NCI-H345 treated with DMSO at 0.1 percent for 48 hours (cell line): ENCODE results near the gene IPO11.
"Not testable (repeated sequence)": the region's sequence is repeated elsewhere in the genome, so short reads cannot be mapped to it uniquely, and the experiment has no call there.

Source experiments
- DNase-seq: peaks from one replicate; lab custom pipeline; 2025; ENCODE audit not compliant: unreplicated experiment; lab: John Stamatoyannopoulos, UW

Gene IPO11

DNA sequence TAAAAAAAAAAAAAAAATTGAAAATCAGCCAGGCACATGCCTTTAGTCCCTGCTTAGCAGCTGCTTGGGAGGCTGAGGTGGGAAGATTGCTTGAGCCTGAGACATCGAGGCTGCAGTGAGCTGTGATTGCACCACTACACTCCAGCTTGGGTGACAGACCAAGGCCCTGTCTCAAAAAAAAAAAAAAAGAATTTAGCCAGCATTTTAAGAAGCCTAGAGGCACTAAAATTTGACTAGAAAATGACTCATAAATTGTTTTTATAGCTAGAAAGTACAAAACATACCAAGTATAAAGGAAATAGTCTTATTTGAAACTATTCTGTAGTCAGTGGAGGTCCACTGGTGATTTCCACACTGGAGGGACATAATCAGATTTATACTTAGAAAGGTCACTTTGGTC, 183.5 kb downstream of the IPO11 start:
- DNase-seq, result no peak

DNA sequence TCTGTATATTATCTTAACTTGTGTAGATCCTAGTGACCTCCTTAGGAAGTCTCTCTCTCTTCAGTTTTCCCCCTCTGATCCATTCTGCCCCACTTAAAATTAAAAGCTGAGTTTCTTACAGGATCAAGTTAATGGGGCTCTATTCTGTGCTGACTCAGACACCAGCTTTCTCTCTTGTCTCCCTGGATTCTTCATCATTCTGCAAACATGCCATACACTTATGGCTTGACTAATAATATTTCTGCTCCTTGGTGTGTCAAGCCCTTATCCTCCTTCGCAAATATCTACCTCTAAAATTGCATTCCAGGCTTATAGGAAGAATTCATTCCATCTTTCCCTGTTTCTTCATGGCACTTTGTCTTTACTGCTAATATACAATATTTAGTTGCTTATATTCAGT, 184.1 kb downstream of the IPO11 start:
- DNase-seq, result no peak

DNA sequence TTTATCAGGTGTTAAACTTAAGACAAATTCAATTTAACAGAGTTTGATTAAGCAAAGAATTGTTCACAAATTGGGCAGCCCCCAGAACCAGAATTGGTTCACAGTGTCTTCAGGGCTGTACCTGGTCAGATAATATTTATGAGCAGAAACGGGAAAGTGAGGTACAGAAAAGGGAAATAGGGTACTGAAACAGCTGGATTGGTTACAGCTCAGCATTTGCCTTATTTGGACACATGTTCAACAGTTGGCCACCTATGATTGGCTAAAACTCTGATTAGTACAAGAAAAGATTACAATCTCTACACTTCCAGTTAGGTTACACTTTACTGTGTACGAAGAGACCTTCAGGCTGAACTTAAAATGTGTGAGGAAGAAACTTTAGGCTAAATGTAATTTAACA, 184.8 kb downstream of the IPO11 start:
- DNase-seq, result no peak

DNA sequence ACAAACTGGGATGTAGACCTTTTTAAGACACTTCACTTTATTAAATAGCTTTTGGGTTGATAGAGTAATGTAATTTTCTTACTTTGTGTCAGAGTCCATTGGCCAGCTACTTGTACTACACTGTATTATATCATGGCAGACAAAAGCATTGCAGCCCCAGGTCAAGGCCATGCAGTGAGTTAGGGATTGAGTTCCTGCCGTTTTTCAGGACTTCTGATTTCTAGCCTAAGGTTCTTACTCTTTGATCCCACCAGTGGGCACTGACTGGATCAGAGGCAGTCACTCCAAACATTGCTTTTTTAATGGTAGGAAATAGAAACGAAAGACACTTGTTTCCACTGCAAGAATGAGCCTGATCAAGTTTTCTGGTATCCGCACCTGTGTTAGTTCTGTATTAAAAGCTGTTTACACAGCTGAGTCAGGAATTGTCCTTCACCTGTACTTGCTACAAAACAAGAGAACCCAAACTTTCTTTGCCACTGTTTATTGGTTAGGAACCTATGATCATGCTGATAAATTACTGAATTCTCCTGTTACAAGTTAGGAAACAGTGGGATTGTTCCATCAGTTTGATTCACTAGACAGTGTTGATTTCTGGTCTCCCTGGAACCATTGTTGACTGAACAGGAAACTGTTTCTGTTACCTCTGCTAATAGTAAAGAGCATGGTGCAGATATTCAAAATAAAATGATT, 188.1 kb downstream of the IPO11 start:
- DNase-seq, result no peak

DNA sequence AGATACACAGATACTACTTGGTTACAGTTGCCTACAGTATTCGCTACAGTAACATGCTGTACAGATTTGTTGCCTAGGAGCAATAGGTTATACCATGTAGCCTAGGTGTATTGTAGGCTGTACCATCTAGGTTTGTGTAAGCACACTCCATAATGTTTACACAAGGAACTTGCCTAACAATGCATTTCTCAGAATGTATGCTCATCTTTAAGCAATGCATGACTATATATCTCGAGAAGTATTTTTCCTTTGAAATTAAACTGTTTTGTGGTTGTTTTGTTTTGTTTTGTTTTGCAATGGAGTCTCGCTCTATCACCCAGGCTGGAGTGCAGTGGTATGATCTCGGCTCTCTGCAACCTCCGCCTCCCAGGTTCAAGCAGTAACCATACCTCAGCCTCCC, 191.4 kb downstream of the IPO11 start:
- no peak for DNase-seq

DNA sequence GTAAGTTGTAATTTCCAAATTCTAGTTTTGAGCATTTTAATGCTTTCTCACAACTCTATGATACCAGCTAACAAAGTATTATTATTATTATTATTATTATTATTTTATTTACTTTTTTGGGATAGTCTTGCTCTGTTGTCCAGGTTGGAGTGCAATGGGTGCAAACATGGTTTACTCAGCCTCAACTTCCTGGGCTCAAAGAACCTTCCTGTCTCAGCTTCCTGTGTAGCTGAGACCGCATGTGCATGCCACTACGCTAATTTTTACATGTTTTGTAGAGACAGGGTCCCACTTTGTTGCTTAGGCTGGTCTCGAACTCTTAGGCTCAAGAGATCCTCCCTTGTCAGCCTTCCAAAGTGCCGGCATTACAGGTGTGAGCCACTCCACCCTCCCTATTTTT, 193.1 kb downstream of the IPO11 start:
- no peak for DNase-seq

DNA sequence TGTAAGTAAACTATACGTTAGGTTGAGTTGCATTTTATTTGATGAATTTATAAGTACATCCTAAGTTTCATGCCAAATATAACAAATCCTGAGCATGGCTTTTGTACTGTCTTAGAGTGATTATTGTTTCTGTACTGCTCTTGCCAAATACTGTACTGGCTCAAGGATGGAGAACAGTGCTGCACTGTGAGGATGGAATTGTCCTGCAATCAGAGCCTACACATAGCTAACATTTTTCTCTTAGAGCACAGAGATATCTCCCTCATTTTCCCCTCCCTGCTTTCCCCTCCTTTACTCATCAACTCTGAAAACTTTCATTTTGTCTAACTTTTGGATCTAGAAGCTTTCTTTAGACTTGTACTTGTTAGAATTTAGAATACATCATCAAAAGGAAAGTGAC, 194.3 kb downstream of the IPO11 start:
- no peak for DNase-seq

DNA sequence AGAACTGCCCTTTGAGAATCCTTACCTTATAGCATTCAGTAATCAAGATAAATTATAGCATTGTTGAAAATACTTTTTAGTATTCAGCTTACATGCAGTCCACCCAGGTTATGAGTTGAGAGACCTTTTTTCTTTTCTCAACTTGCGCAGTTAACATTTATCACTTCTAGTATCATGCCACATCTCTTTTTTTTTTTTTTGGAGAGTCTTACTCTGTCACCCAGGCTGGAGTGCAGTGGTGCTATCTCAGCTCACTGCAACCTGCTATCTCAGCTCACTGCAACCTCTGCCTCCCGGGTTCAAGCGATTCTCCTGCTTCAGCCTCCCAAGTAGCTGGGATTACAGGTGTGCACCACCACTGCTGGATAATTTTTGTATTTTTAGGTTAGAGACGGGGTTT, 195.1 kb downstream of the IPO11 start:
- DNase-seq, result no peak

DNA sequence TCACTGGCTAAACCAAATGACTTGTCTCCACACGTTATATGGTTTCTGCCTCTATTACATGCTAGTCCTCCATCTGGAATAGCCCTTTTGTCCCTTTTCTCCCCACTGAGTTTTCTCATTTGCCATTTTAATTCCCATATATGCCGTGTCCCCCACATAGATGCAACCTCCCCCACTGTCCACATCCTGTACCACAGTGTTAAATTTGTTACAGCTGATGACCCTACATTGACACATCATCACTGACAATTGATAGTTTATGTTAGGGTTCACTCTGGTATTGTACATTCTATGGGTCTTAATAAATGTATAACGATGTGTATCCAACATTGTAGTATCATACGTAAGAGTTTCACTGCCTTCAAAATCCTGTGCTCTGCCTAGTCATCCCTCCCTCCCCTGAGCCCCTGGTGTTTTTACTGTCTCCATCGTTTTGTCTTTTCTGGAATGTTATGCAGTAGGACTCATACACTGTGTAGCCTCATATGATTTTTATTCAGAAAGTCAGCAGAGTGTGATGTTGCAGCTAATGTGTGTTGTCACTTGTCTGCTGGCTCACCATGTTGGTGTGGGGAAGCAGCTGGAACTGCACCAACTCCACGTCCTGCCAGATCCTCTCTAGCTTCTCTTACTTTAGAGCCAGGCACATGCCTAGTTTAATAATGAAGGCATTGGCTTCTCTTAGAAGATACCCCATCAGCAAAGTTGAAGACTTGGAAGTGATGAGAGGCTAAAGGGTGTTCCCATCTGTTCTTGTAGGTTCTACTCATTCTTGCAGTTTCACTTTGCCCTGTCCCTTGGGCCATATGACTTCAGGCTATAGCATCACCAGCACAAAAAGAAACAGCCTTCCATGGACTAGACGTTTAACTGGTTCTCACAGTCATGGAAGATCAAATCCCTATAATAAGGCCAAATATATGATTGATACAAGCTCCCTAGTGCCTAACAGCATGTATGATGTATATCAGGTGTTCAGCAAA, 196.3 kb downstream of the IPO11 start:
- DNase-seq, result no peak

DNA sequence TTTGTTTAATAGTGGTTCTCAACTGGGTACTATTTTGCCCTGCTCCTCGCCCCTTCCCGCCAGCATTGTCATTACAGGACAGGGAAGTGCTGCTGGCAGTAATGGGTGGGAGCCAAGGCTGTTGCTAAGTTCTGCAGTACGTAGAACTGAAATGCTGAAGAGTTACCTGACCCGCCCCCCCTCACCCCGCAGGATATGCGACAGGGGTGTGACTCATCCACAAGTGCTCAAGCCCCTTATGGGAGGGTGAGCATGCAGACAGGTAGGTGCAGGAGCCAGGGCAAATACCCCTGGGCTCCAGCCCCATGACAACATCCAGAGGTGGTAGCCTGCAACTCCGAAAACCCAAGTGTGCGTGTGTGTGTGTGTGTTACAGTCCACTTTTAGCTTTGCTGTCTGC, 201.8 kb downstream of the IPO11 start:
- no peak for DNase-seq

DNA sequence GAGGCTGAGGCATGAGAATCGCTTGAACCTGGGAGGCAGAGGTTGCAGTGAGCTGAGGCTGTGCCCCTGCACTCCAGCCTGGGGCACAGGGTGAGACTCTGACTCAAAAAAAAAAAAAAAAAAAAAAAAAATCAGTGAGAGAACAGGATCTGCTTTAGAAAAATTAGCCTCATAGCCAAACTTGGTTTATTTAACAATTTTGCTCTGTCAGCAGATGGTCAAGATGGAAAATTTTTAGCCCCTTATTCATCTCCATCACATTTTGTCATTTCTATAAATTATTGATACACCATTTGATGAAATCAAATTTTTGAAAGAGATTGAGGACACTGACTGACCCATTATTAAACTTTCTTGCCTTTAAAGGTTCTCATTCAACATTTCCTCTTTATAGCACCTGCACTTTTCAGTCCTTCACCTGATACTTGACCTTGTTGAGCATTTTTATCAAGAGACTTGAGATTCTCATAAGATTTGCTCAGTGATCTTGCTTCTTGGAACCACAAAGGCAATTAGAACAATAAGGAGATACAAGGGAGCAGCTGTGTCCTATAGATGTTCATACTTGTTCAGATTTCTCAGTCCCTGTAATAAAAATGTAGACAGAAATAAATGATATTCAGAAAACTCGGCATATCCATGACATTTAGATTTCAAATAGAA, 204.2 kb downstream of the IPO11 start:
- DNase-seq, result no peak

DNA sequence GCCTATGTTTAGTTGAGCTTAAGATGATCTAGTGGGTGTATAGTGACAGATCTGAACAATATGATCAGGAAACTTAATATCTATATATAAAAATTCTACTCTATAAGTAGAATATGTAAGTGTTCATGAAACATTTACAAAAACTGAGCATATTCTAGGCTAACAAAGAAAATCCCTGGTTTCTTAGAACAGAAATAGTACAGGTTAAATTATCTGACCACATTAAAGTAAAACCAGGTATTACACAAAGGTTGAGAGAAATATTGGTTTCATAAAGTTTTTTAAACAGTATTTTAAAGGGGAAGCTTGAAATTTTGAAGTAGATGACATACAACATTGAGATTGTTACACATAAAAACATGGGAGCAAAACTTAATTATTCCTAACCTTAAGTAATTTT, 205.4 kb downstream of the IPO11 start:
- no peak for DNase-seq

DNA sequence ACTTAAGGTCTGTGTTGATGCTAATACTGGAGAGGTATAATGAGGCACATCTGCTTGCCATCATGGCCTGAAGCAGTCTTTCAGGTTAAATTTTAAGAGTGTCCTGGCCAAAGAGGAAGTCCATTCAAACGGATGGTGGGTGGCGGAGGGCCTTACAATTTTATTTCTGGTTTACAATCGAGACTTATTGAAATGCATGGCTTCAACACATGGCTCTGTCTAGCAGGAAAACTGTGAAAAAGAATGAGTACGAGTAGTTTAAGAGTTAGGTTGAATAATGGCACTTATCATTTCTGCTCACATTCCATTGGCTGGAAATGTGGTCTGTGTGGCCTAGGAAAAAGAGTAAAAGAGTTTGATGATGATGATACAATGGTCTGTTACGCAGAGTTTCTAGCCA, 208.2 kb downstream of the IPO11 start:
- DNase-seq, result no peak

DNA sequence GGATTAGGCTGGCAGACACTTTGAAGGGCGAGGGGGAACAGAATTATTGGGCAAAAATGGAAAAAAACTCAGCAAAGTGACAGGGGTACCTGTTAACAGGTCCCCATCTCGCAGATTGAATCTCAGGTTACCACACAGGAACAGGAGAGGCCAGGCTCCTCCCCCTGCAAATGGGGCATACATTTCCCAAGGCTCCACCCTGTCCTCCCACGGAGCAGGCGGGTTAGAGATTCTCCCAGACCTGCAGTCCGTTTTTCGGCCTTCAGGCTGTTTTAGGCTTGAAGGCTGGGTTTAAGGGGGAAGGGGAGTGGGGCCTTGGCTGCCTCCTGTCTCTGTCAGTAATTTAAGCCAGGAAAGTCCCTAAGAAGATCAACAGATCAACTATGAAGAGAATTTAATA, 208.7 kb downstream of the IPO11 start:
- DNase-seq, result no peak

DNA sequence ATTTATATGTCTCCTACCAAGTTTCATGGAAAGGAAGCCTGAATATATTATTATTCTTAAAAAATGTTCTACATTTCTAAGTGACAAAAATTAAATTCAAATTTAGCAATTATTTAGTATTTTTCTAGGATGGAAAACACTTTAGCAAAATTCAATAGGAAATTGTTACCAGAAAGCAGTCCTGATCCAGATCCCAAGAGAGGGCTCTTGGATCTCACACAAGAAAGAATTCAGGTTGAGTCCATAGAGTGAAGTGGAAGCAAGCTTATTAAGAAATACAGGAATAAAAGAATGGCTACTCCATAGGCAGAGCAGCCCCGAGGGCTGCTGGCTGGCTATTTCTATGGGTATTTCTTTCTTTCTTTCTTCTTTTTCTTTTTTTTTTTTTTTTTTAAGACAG, 210.7 kb downstream of the IPO11 start:
- DNase-seq, result no peak

DNA sequence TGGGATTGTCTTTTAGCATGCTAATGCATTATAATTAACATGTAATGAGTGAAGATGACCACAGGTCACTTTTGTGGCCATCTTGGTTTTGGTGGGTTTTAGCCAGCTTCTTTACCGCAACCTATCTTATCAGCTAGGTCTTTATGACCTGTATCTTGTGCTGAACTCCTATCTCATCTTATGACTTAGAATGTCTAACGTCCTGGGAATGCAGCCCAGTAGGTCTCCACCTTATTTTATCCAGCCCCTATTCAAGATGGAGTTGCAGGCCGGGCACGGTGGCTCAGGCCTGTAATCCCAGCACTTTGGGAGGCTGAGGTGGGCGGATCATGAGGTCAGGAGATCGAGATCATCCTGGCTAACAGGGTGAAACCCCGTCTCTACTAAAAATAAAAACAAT, 211.9 kb downstream of the IPO11 start:
- not testable (repeated sequence) for DNase-seq

DNA sequence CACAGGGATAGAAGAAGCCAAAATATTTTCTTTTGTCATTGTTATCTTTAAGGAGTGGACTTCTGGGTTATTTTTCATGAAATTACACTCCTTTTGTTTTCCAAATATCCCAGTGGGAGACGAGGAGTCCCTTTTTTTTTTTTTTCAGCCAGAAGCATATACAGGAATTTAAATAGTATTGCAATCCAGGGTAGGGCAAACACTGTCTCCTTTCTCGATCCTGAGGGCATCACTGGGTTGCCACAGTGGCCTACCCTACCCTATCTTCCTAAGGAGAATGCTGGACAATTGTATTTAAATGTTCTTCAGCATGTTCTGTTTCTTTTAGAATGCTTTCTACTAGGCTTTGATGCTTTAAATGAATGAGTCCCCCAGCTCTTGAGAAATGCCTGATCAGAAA, 214.0 kb downstream of the IPO11 start:
- no peak for DNase-seq

DNA sequence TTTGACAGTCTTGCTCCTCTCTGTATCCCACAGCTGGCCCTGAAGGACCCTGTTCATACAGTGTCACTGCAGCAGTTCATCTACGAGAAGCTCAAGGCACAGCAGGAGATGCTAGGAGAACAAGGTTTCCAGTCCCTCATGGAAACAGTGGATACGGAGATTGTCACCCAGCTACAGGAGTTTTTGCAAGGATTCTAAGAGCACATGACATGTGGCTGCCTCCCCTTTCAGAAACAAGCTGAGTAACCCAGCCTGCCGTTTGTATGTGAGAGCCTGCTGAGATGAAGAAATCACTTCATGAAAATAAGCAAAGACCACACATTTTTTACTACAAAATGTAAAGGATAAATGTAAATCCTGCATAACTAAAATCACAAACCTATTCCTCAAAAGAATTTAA, 214.6 kb downstream of the IPO11 start:
- no peak for DNase-seq

DNA sequence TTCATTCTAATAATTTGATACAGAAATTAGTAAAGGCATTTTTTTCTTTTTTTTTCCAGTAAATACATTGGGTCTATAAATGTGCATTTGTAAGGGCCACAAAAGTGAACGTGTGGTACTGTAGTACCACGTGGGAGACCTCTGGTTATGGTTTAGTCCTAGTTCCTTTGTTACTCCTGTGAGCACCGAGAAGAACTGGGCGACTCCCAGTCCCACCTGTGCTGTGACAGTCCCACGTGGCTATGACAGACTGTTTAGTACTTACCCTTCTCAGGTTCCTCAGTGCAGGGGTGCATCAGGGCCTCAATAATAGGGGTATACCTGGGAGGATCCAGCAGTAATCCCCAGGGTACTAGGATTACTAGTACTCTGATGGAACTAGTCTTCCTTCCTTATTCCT, 215.3 kb downstream of the IPO11 start:
- DNase-seq, result no peak

DNA sequence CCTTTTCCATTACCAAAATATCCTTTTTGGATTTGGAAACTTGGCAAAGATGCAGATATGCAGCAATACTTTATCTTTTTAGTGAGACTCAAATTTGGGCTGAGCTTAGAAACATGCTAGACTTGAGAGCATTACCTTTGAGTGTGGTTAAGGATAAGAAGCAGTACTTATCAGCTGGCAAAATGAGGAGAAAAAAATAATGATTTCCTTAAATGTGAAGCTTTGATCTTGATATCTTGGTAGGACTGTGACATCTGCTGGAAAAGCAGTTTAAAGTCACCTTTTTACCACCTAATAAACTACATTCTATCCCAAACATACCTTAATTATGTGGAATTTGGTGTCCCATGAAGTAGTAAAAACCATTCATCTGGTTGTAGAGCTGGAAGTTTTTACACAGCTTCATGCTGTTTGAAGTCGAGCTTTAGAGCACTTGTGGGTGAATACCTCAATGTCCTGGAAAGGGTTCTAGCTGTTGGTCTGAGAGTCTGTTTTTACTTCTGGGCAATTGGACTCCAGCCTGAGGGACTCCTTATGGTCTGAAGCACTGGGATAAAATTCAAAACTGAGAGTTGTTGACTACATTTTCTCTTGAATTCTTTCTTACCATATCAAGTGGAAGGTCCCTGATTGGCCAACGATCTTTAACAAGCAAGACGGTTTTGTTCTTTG, 219.5 kb downstream of the IPO11 start:
- DNase-seq, result no peak

DNA sequence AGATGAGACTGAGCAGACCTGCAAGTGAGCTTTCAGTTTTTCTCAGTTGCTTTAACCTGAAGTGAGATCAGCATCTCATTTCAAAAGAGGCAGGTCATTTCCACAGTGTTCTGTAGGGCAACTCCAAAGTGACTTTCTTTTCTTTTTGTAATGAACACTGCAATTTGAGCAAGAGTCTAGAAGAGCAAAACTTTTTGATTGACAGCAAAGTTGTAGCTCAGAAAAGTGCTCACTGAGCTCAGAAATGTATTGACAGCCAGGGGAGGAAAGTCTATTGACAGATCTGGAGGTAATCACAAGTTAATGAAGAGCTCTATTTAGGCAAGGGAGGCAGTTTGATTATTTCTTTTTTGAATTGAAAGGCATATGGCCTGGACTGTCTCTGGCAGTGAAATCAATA, 220.7 kb downstream of the IPO11 start:
- no peak for DNase-seq
